Neural progenitor cell (in vitro differentiated cells): ENCODE results near the gene ZNF414.

Source experiments
- CTCF ChIP-seq: fragments of 200-600 bp; sonication (generic); IDR thresholded peaks from 2 replicates; pipeline ENCODE4 v1.5.1; 2017; ENCODE audit warnings: antibody characterized with exemption, mild to moderate bottlenecking
- EZH2phosphoT487 ChIP-seq: fragments of 200-600 bp; sonication (generic); IDR thresholded peaks from 2 replicates; pipeline ENCODE4 v1.6.1; 2017; ENCODE audit warnings: antibody characterized with exemption

GRCh38 chr19:8469613-8470368, 44.2 kb downstream of the ZNF414 start:
- TF ChIP-seq CTCF (no peak), EZH2phosphoT487 (no peak)
